ENCODE data around the gene RTTN. TPM values are rescaled to one million over a fixed set of nuclear protein-coding genes. Genes with fewer than 3 reads are reported as not detected.

RTTN gene
- polyA plus RNA-seq, 1 donor (not counting 4 experiments of a cell fraction or from before 2014, with no cell fraction given): 77.3 TPM

GRCh38 chr18:70059684-70060083 lies 145.8 kb downstream of the RTTN start:
- no peaks in the 10 kb centered on the region for H3K36me3 ChIP-seq (ENCODE audit: control insufficient read depth in 2 of 2, extremely low read depth in 1 of 2, insufficient read depth in 2 of 2, low read length in 2 of 2)
- no peaks in the 10 kb centered on the region for H3K27me3 ChIP-seq (ENCODE audit: control insufficient read depth, extremely low read depth, insufficient read depth, low read length)
- H3K9me3 ChIP-seq (ENCODE audit: control insufficient read depth, low read depth, low read length): no peaks in the 10 kb centered on the region
- dilution Hi-C loops (cut with MboI; ENCODE audit: extremely low pct_ligation_motif_present, low sequenced_read_pairs): no loop called here
- no peak for DNase-seq (ENCODE audit: low read depth, low spot score)
- no peak overlapping the region for H3K4me3 ChIP-seq (ENCODE audit: control insufficient read depth in 2 of 3, extremely low read depth in 1 of 3, insufficient read depth in 2 of 3, low read depth in 1 of 3, low read length in 3 of 3)
- no peaks in the 10 kb centered on the region for H3K79me2 ChIP-seq (ENCODE audit: control insufficient read depth, insufficient read depth, low read length)
- no peak overlapping the region for H3K4me2 ChIP-seq (ENCODE audit: control insufficient read depth, extremely low read depth, insufficient read depth, low read depth, low read length)
- no peak overlapping the region for H3K9ac ChIP-seq (ENCODE audit: control insufficient read depth, extremely low read depth, insufficient read depth, low read length)
- no peaks in the 10 kb centered on the region for H3K4me1 ChIP-seq (ENCODE audit: control insufficient read depth, extremely low read depth, insufficient read depth, low read length)
- H2AFZ ChIP-seq (ENCODE audit: control insufficient read depth, low read length): no peak overlapping the region
- no peak overlapping the region for H3K27ac ChIP-seq (ENCODE audit: control insufficient read depth, insufficient read depth, low read length)
- TF ChIP-seq EZH2 (IDR thresholded peaks at IDR 0.05; ENCODE audit: low read length) (no peak), CTCF (optimal IDR thresholded peaks at IDR 0.05 in 1 of 3, IDR thresholded peaks at IDR 0.05 in 1 of 3, conservative IDR thresholded peaks at IDR 0.05 in 1 of 3; ENCODE audit: extremely low read depth in 1 of 3, insufficient read depth in 2 of 3, low read length in 3 of 3) (no peak)
- no peaks in the 10 kb centered on the region for H3K9me1 ChIP-seq (ENCODE audit: control insufficient read depth, extremely low read depth, insufficient read depth, low read length)
- H4K20me1 ChIP-seq (ENCODE audit: control insufficient read depth, extremely low read depth, insufficient read depth, low read length): no peaks in the 10 kb centered on the region
- no peak for FAIRE-seq

- no peaks in the 10 kb centered on the region for H3K9me1 ChIP-seq (ENCODE audit: control insufficient read depth, extremely low read depth, insufficient read depth, low read length)
- dilution Hi-C loops (cut with MboI; ENCODE audit: extremely low pct_ligation_motif_present, low sequenced_read_pairs): no loop called here
- no peak for FAIRE-seq
Measured at GRCh38 chr18:70058916-70059315, 146.6 kb downstream of the RTTN start.

More at GRCh38 chr18:70058916-70059315, 146.6 kb downstream of the RTTN start:
- Histone ChIP-seq H3K9ac (ENCODE audit: control insufficient read depth, extremely low read depth, insufficient read depth, low read length) (no peak overlapping the region), H3K27ac (ENCODE audit: control insufficient read depth, insufficient read depth, low read length) (no peak overlapping the region), H3K4me1 (ENCODE audit: control insufficient read depth, extremely low read depth, insufficient read depth, low read length) (no peaks in the 10 kb centered on the region), H3K36me3 (ENCODE audit: control insufficient read depth in 2 of 2, extremely low read depth in 1 of 2, insufficient read depth in 2 of 2, low read length in 2 of 2) (no peaks in the 10 kb centered on the region), H3K9me3 (ENCODE audit: control insufficient read depth, low read depth, low read length) (no peaks in the 10 kb centered on the region), H3K79me2 (ENCODE audit: control insufficient read depth, insufficient read depth, low read length) (no peaks in the 10 kb centered on the region), H4K20me1 (ENCODE audit: control insufficient read depth, extremely low read depth, insufficient read depth, low read length) (no peaks in the 10 kb centered on the region), H3K4me3 (ENCODE audit: control insufficient read depth in 2 of 3, extremely low read depth in 1 of 3, insufficient read depth in 2 of 3, low read depth in 1 of 3, low read length in 3 of 3) (no peak overlapping the region), H3K27me3 (ENCODE audit: control insufficient read depth, extremely low read depth, insufficient read depth, low read length) (no peaks in the 10 kb centered on the region), H3K4me2 (ENCODE audit: control insufficient read depth, extremely low read depth, insufficient read depth, low read depth, low read length) (no peak overlapping the region), H2AFZ (ENCODE audit: control insufficient read depth, low read length) (no peak overlapping the region)
- DNase-seq (ENCODE audit: low read depth, low spot score): no peak
- TF ChIP-seq EZH2 (IDR thresholded peaks at IDR 0.05; ENCODE audit: low read length): no peak
- TF ChIP-seq CTCF (optimal IDR thresholded peaks at IDR 0.05 in 1 of 3, IDR thresholded peaks at IDR 0.05 in 1 of 3, conservative IDR thresholded peaks at IDR 0.05 in 1 of 3; ENCODE audit: extremely low read depth in 1 of 3, insufficient read depth in 2 of 3, low read length in 3 of 3): no peak

Measured in keratinocyte (primary cell).